Fibroblast of lung (primary cell): ENCODE measurements around the gene MYOM1.

Experiments used
- CTCF ChIP-seq, 2 donors: IDR thresholded peaks in 1 of 2; conservative IDR thresholded peaks in 1 of 2; 1 replicate in 1 of 2; 2 replicates in 1 of 2; pipeline ENCODE4 v1.5.1; 2011 to 2012; ENCODE audit warnings: low read length in 2 of 2, control low read depth in 1 of 2, inconsistent platforms in 1 of 2, low read depth in 1 of 2, mild to moderate bottlenecking in 1 of 2
- EZH2 ChIP-seq: IDR thresholded peaks from 2 replicates; pipeline ENCODE4 v1.5.1; 2012; ENCODE audit warnings: low read length, control low read depth, mild to moderate bottlenecking; ENCODE audit errors: missing control alignments

- TF ChIP-seq CTCF (conservative IDR thresholded peaks at IDR 0.05 in 1 of 2, IDR thresholded peaks at IDR 0.05 in 1 of 2; ENCODE audit: low read depth in 1 of 2, low read length in 2 of 2), result no peak
- no peak for TF ChIP-seq EZH2
Observed at GRCh38 chr18:3083766-3084165, 136.0 kb downstream of the MYOM1 start.
